ENCODE measurements around the gene SAP30. TPM values are rescaled to one million over a fixed set of nuclear protein-coding genes. Genes with fewer than 3 reads are reported as not detected.

The SAP30 gene
- total RNA-seq, 1 experiment from 2014 or later = 20.0 TPM

DNA sequence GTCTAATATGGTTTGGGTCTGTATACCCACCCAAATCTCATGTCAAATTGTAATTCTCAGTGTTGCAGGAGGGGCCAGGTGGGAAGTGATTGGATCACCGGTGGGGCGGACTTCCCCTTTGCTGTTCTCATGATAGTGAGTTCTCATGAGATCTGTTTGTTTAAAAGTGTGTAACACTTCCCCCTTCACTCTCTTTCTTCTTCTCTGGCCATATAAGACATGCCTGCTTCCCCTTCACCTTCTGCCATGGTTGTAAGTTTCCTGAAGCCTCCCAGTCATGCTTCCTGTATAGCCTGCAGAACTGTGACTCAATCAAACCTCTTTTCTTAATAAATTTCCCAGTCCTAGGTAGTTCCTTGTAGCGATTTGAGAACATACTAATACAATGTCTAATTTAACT is 47.9 kb downstream of the SAP30 start:
- DNase-seq (ENCODE audit: low spot score) = no peak
- Mint-ChIP-seq H3K27me3 (ENCODE audit: low read depth) (no peaks in the 10 kb centered on the region), H3K4me3 (no peak overlapping the region), H3K36me3 (no peaks in the 10 kb centered on the region), H3K27ac (no peak overlapping the region), H3K4me1 (no peaks in the 10 kb centered on the region), H3K9me3 (peaks cover under 1% of the 10 kb centered on the region; the same call in 1 of the 2 replicates)
- no peak for TF ChIP-seq ZBTB21 (CRISPR knock-in tag; IDR thresholded peaks at IDR 0.05; ENCODE audit: borderline replicate concordance)
- TF ChIP-seq CREM (CRISPR knock-in tag; IDR thresholded peaks at IDR 0.05) = no peak
- TF ChIP-seq EMX1 (CRISPR knock-in tag; IDR thresholded peaks at IDR 0.05) = no peak
- no peak for TF ChIP-seq IRF2 (CRISPR knock-in tag; IDR thresholded peaks at IDR 0.05; ENCODE audit: borderline replicate concordance, low read depth)
- TF ChIP-seq, protein P1, sequence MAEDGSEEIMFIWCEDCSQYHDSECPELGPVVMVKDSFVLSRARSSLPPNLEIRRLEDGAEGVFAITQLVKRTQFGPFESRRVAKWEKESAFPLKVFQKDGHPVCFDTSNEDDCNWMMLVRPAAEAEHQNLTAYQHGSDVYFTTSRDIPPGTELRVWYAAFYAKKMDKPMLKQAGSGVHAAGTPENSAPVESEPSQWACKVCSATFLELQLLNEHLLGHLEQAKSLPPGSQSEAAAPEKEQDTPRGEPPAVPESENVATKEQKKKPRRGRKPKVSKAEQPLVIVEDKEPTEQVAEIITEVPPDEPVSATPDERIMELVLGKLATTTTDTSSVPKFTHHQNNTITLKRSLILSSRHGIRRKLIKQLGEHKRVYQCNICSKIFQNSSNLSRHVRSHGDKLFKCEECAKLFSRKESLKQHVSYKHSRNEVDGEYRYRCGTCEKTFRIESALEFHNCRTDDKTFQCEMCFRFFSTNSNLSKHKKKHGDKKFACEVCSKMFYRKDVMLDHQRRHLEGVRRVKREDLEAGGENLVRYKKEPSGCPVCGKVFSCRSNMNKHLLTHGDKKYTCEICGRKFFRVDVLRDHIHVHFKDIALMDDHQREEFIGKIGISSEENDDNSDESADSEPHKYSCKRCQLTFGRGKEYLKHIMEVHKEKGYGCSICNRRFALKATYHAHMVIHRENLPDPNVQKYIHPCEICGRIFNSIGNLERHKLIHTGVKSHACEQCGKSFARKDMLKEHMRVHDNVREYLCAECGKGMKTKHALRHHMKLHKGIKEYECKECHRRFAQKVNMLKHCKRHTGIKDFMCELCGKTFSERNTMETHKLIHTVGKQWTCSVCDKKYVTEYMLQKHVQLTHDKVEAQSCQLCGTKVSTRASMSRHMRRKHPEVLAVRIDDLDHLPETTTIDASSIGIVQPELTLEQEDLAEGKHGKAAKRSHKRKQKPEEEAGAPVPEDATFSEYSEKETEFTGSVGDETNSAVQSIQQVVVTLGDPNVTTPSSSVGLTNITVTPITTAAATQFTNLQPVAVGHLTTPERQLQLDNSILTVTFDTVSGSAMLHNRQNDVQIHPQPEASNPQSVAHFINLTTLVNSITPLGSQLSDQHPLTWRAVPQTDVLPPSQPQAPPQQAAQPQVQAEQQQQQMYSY (CRISPR knock-in tag; IDR thresholded peaks at IDR 0.05) = no peak
- no peak for TF ChIP-seq SMAD4 (CRISPR knock-in tag; IDR thresholded peaks at IDR 0.05)
- TF ChIP-seq, protein P2, sequence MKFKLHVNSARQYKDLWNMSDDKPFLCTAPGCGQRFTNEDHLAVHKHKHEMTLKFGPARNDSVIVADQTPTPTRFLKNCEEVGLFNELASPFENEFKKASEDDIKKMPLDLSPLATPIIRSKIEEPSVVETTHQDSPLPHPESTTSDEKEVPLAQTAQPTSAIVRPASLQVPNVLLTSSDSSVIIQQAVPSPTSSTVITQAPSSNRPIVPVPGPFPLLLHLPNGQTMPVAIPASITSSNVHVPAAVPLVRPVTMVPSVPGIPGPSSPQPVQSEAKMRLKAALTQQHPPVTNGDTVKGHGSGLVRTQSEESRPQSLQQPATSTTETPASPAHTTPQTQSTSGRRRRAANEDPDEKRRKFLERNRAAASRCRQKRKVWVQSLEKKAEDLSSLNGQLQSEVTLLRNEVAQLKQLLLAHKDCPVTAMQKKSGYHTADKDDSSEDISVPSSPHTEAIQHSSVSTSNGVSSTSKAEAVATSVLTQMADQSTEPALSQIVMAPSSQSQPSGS (CRISPR knock-in tag; IDR thresholded peaks at IDR 0.05; ENCODE audit: borderline replicate concordance, low read depth) = no peak
- TF ChIP-seq MXD4 (CRISPR knock-in tag; IDR thresholded peaks at IDR 0.05; ENCODE audit: borderline replicate concordance) = no peak
- TF ChIP-seq, protein P3, sequence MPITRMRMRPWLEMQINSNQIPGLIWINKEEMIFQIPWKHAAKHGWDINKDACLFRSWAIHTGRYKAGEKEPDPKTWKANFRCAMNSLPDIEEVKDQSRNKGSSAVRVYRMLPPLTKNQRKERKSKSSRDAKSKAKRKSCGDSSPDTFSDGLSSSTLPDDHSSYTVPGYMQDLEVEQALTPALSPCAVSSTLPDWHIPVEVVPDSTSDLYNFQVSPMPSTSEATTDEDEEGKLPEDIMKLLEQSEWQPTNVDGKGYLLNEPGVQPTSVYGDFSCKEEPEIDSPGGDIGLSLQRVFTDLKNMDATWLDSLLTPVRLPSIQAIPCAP (CRISPR knock-in tag; IDR thresholded peaks at IDR 0.05) = no peak
- TF ChIP-seq, protein P4, sequence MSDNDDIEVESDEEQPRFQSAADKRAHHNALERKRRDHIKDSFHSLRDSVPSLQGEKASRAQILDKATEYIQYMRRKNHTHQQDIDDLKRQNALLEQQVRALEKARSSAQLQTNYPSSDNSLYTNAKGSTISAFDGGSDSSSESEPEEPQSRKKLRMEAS (CRISPR knock-in tag; IDR thresholded peaks at IDR 0.05) = no peak
- no peak for TF ChIP-seq ETV6 (CRISPR knock-in tag; IDR thresholded peaks at IDR 0.05)
- TF ChIP-seq CBFB (CRISPR knock-in tag; IDR thresholded peaks at IDR 0.05; ENCODE audit: low read depth) = no peak
- TF ChIP-seq ZNF263 (CRISPR knock-in tag; IDR thresholded peaks at IDR 0.05; ENCODE audit: low read depth) = no peak
- TF ChIP-seq, protein P5, sequence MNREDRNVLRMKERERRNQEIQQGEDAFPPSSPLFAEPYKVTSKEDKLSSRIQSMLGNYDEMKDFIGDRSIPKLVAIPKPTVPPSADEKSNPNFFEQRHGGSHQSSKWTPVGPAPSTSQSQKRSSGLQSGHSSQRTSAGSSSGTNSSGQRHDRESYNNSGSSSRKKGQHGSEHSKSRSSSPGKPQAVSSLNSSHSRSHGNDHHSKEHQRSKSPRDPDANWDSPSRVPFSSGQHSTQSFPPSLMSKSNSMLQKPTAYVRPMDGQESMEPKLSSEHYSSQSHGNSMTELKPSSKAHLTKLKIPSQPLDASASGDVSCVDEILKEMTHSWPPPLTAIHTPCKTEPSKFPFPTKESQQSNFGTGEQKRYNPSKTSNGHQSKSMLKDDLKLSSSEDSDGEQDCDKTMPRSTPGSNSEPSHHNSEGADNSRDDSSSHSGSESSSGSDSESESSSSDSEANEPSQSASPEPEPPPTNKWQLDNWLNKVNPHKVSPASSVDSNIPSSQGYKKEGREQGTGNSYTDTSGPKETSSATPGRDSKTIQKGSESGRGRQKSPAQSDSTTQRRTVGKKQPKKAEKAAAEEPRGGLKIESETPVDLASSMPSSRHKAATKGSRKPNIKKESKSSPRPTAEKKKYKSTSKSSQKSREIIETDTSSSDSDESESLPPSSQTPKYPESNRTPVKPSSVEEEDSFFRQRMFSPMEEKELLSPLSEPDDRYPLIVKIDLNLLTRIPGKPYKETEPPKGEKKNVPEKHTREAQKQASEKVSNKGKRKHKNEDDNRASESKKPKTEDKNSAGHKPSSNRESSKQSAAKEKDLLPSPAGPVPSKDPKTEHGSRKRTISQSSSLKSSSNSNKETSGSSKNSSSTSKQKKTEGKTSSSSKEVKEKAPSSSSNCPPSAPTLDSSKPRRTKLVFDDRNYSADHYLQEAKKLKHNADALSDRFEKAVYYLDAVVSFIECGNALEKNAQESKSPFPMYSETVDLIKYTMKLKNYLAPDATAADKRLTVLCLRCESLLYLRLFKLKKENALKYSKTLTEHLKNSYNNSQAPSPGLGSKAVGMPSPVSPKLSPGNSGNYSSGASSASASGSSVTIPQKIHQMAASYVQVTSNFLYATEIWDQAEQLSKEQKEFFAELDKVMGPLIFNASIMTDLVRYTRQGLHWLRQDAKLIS (CRISPR knock-in tag; IDR thresholded peaks at IDR 0.05; ENCODE audit: borderline replicate concordance) = no peak
- no peak for ATAC-seq
- CTCF ChIA-PET = interaction anchor here (1.0 to 4.6 kb wide), 3 partner anchors 76 to 405 kb away, joined by 8 to 30 read pairs (median 27); no protein-coding TSS in a partner anchor
- POLR2A ChIA-PET = no interaction called here

DNA sequence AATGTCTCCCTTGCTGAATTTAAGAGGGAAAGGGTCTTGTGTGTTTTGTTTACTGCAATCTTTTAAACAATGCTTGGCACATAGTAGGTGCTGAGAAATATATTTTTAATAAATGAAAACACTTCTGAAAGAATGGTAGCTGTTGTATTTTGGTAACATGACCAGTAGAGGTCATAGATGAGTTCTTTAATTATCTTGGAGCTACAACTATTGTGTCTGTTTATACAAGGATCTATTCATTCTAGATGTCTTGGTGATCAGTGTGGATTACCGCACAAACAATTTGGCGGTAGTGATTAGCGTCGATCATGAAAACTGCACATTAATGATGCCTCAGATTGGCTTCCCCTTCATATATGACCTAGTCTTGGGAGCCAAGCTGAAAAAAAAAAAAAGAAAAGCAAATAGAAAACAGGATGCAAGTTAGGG is 49.6 kb downstream of the SAP30 start:
- ATAC-seq = 0 out of 2 replicates have a peak, but pooled peaks have one; percentile 36
- ChIA-PET CTCF (interaction anchor here (0.6 to 4.6 kb wide), 32 partner anchors 9 to 407 kb away, joined by 3 to 30 read pairs (median 4); partner anchors contain the start of genes SAP30 and SCRG1), POLR2A (interaction anchor here (0.6 to 0.8 kb wide), 2 partner anchors 86 to 1179 kb away, joined by 3 to 4 read pairs; partner anchors contain the start of gene HMGB2)
- TF ChIP-seq, protein P6, sequence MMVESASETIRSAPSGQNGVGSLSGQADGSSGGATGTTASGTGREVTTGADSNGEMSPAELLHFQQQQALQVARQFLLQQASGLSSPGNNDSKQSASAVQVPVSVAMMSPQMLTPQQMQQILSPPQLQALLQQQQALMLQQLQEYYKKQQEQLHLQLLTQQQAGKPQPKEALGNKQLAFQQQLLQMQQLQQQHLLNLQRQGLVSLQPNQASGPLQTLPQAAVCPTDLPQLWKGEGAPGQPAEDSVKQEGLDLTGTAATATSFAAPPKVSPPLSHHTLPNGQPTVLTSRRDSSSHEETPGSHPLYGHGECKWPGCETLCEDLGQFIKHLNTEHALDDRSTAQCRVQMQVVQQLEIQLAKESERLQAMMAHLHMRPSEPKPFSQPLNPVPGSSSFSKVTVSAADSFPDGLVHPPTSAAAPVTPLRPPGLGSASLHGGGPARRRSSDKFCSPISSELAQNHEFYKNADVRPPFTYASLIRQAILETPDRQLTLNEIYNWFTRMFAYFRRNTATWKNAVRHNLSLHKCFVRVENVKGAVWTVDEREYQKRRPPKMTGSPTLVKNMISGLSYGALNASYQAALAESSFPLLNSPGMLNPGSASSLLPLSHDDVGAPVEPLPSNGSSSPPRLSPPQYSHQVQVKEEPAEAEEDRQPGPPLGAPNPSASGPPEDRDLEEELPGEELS (CRISPR knock-in tag; IDR thresholded peaks at IDR 0.05) = no peak
- TF ChIP-seq OVOL2 (CRISPR knock-in tag; IDR thresholded peaks at IDR 0.05; ENCODE audit: borderline replicate concordance) (no peak), TP53 (CRISPR knock-in tag; IDR thresholded peaks at IDR 0.05) (no peak), GABPB1 (CRISPR knock-in tag; IDR thresholded peaks at IDR 0.05) (no peak), ZNF232 (CRISPR knock-in tag; IDR thresholded peaks at IDR 0.05) (no peak)
- TF ChIP-seq, protein P7, sequence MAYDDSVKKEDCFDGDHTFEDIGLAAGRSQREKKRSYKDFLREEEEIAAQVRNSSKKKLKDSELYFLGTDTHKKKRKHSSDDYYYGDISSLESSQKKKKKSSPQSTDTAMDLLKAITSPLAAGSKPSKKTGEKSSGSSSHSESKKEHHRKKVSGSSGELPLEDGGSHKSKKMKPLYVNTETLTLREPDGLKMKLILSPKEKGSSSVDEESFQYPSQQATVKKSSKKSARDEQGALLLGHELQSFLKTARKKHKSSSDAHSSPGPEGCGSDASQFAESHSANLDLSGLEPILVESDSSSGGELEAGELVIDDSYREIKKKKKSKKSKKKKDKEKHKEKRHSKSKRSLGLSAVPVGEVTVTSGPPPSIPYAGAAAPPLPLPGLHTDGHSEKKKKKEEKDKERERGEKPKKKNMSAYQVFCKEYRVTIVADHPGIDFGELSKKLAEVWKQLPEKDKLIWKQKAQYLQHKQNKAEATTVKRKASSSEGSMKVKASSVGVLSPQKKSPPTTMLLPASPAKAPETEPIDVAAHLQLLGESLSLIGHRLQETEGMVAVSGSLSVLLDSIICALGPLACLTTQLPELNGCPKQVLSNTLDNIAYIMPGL (CRISPR knock-in tag; IDR thresholded peaks at IDR 0.05) = no peak
- TF ChIP-seq, protein P4 (CRISPR knock-in tag; IDR thresholded peaks at IDR 0.05) = no peak
- no peaks in the 10 kb centered on the region for H3K27me3 Mint-ChIP-seq (ENCODE audit: low read depth)
- no peaks in the 10 kb centered on the region for H3K4me1 Mint-ChIP-seq
- no peak for DNase-seq (ENCODE audit: low spot score)
- H3K36me3 Mint-ChIP-seq = no peaks in the 10 kb centered on the region
- H3K27ac Mint-ChIP-seq = no peak overlapping the region
- no peak overlapping the region for H3K4me3 Mint-ChIP-seq
- peaks cover 3% of the 10 kb centered on the region; the same call in 1 of the 2 replicates for H3K9me3 Mint-ChIP-seq
